Measurements from ENCODE around the gene KCNC3. TPM values are rescaled to one million over a fixed set of nuclear protein-coding genes. Genes with fewer than 3 reads are reported as not detected.
A peak's percentile ranks its signal among the peaks of the same experiment; 100 is the strongest.

Gene KCNC3
- total and polyA plus RNA-seq, 2 of the 13 experiments (the other 11 are each of a cell fraction or from before 2014, with no cell fraction given) = 0.29 to 1.7 TPM

DNA sequence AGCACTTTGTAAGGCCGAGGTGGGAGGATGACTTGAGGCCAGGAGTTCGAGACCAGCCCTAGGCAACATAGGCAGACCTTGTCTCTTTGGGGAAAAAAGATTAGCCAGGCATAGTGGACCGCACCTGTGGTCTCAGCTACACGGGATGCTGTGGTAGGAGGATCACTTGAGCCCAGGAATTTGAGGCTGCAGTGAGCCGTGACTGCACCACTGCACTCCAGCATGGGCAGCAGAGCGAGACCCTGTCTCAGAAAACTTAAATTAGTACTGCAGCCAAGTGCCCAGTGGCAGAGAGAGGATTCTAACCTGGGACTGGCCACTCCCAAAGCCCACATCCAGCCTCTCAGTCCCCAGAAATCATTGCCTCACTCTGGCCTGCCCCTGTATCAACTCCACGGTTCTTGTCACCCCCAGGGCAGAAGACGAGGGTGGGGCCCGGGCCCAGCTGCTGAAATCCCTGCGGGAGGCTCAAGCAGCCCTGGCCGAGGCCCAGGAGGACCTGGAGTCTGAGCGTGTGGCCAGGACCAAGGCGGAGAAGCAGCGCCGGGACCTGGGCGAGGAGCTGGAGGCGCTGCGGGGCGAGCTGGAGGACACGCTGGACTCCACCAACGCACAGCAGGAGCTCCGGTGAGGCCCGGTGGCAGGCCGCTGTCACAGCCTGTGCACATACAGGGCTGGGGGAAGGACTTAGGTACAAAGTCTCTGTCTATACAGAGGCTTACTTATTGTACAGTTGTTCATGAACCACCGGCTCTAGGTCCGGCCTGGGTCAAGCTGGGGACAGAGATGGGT, 53.4 kb downstream of the KCNC3 start (continued):
- TF ChIP-seq ZNF572 (CRISPR knock-in tag; IDR thresholded peaks at IDR 0.05) (0 out of 2 replicates have a peak, but pooled peaks have one; percentile 44), SALL1 (CRISPR knock-in tag; IDR thresholded peaks at IDR 0.05) (peak; percentile 70), DPF2 (CRISPR knock-in tag; IDR thresholded peaks at IDR 0.05; ENCODE audit: borderline replicate concordance, low read depth) (peak; percentile 42; the same call in 1 of the 2 replicates), GABPB1 (CRISPR knock-in tag; IDR thresholded peaks at IDR 0.05) (peak; percentile 42; the same call in 1 of the 2 replicates), NR1H2 (CRISPR knock-in tag; IDR thresholded peaks at IDR 0.05; ENCODE audit: borderline replicate concordance, low read depth) (no peak), HDAC1 (CRISPR knock-in tag; IDR thresholded peaks at IDR 0.05) (no peak), TOPORS (CRISPR knock-in tag; IDR thresholded peaks at IDR 0.05) (0 out of 2 replicates have a peak, but pooled peaks have one; percentile 40), HHEX (CRISPR knock-in tag; IDR thresholded peaks at IDR 0.05) (no peak), ZNF772 (CRISPR knock-in tag; IDR thresholded peaks at IDR 0.05) (0 out of 2 replicates have a peak, but pooled peaks have one; percentile 20), PITX1 (CRISPR knock-in tag; IDR thresholded peaks at IDR 0.05) (peak; percentile 50; the same call in 1 of the 2 replicates), PRDM15 (CRISPR knock-in tag; IDR thresholded peaks at IDR 0.05) (0 out of 2 replicates have a peak, but pooled peaks have one; percentile 54), KDM2A (CRISPR knock-in tag; IDR thresholded peaks at IDR 0.05; ENCODE audit: borderline replicate concordance, low read depth) (peak; percentile 70; the same call in 1 of the 2 replicates), NCOA2 (CRISPR knock-in tag; IDR thresholded peaks at IDR 0.05) (0 out of 2 replicates have a peak, but pooled peaks have one; percentile 18), ZNF331 (CRISPR knock-in tag; IDR thresholded peaks at IDR 0.05) (peak; percentile 64; the same call in 1 of the 2 replicates), HMG20A (CRISPR knock-in tag; IDR thresholded peaks at IDR 0.05; ENCODE audit: borderline replicate concordance) (peak; percentile 44; the same call in 1 of the 2 replicates)
- TF ChIP-seq, protein P1, sequence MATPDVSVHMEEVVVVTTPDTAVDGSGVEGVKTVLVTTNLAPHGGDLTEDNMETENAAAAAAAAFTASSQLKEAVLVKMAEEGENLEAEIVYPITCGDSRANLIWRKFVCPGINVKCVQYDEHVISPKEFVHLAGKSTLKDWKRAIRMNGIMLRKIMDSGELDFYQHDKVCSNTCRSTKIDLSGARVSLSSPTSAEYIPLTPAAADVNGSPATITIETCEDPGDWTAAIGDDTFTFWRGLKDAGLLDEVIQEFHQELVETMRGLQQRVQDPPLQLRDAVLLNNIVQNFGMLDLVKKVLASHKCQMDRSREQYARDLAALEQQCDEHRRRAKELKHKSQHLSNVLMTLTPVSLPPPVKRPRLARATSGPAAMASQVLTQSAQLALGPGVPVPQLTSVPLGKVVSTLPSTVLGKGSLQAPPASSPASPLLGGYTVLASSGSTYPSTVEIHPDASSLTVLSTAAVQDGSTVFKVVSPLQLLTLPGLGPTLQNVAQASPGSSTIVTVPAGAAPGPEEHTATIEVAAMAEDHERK (CRISPR knock-in tag; IDR thresholded peaks at IDR 0.05; ENCODE audit: low read depth) = no peak
- TF ChIP-seq, protein P2, sequence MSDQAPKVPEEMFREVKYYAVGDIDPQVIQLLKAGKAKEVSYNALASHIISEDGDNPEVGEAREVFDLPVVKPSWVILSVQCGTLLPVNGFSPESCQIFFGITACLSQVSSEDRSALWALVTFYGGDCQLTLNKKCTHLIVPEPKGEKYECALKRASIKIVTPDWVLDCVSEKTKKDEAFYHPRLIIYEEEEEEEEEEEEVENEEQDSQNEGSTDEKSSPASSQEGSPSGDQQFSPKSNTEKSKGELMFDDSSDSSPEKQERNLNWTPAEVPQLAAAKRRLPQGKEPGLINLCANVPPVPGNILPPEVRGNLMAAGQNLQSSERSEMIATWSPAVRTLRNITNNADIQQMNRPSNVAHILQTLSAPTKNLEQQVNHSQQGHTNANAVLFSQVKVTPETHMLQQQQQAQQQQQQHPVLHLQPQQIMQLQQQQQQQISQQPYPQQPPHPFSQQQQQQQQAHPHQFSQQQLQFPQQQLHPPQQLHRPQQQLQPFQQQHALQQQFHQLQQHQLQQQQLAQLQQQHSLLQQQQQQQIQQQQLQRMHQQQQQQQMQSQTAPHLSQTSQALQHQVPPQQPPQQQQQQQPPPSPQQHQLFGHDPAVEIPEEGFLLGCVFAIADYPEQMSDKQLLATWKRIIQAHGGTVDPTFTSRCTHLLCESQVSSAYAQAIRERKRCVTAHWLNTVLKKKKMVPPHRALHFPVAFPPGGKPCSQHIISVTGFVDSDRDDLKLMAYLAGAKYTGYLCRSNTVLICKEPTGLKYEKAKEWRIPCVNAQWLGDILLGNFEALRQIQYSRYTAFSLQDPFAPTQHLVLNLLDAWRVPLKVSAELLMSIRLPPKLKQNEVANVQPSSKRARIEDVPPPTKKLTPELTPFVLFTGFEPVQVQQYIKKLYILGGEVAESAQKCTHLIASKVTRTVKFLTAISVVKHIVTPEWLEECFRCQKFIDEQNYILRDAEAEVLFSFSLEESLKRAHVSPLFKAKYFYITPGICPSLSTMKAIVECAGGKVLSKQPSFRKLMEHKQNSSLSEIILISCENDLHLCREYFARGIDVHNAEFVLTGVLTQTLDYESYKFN (CRISPR knock-in tag; conservative IDR thresholded peaks at IDR 0.05) = peak; percentile 82
- TF ChIP-seq, protein P3, sequence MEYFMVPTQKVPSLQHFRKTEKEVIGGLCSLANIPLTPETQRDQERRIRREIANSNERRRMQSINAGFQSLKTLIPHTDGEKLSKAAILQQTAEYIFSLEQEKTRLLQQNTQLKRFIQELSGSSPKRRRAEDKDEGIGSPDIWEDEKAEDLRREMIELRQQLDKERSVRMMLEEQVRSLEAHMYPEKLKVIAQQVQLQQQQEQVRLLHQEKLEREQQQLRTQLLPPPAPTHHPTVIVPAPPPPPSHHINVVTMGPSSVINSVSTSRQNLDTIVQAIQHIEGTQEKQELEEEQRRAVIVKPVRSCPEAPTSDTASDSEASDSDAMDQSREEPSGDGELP (IDR thresholded peaks at IDR 0.05; ENCODE audit: borderline replicate concordance, low read depth) = peak; percentile 50; the same call in 1 of the 2 replicates
- TF ChIP-seq, protein P4, sequence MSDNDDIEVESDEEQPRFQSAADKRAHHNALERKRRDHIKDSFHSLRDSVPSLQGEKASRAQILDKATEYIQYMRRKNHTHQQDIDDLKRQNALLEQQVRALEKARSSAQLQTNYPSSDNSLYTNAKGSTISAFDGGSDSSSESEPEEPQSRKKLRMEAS (IDR thresholded peaks at IDR 0.05) = peak; percentile 79

Measured in HepG2 (cell line).